Skeletal muscle tissue (tissue), 4 donors: ENCODE measurements around the gene PLEKHG5. TPM values are rescaled to one million over a fixed set of nuclear protein-coding genes. Genes with fewer than 3 reads are reported as not detected.

Experiments
- H3K27ac ChIP-seq: one replicate; pipeline ENCODE4 v1.7.0; 2013; ENCODE audit warnings: mild to moderate bottlenecking, low read depth, low read length, inconsistent platforms
- H3K27me3 ChIP-seq, 3 donors: one replicate each; pipeline ENCODE4 v1.7.0; 2013; ENCODE audit warnings: low read length in 3 of 3; ENCODE audit not compliant: control insufficient read depth in 3 of 3, insufficient read depth in 3 of 3
- H3K36me3 ChIP-seq, 3 donors: one replicate each; pipeline ENCODE4 v1.7.0; 2013; ENCODE audit warnings: low read length in 3 of 3; ENCODE audit not compliant: control insufficient read depth in 3 of 3, insufficient read depth in 3 of 3
- H3K4me1 ChIP-seq, 3 donors: one replicate each; pipeline ENCODE4 v1.7.0; 2013; ENCODE audit warnings: low read length in 3 of 3, mild to moderate bottlenecking in 3 of 3; ENCODE audit not compliant: control insufficient read depth in 3 of 3, insufficient read depth in 3 of 3
- H3K4me3 ChIP-seq, 3 donors: one replicate each; pipeline ENCODE4 v1.7.0; 2013; ENCODE audit warnings: low read length in 3 of 3
- H3K9ac ChIP-seq, 3 donors: one replicate each; pipeline ENCODE4 v1.7.0; 2013; ENCODE audit warnings: low read length in 3 of 3, mild to moderate bottlenecking in 3 of 3, moderate library complexity in 2 of 3, low read depth in 1 of 3
- H3K9me3 ChIP-seq, 3 donors: one replicate each; pipeline ENCODE4 v1.7.0; 2013; ENCODE audit warnings: low read length in 3 of 3; ENCODE audit not compliant: control insufficient read depth in 3 of 3
- total RNA-seq: library from RNA; depleted of rRNA; stranded (reverse); fragments of >200 nt; gene quantifications from one replicate; pipeline ENCODE4 v1.2.3, GENCODE V29; 2014
- donor health status: Osteomylitis.

PLEKHG5 gene
- total RNA-seq, 1 donor from 2014 or later: 8.4 TPM

DNA sequence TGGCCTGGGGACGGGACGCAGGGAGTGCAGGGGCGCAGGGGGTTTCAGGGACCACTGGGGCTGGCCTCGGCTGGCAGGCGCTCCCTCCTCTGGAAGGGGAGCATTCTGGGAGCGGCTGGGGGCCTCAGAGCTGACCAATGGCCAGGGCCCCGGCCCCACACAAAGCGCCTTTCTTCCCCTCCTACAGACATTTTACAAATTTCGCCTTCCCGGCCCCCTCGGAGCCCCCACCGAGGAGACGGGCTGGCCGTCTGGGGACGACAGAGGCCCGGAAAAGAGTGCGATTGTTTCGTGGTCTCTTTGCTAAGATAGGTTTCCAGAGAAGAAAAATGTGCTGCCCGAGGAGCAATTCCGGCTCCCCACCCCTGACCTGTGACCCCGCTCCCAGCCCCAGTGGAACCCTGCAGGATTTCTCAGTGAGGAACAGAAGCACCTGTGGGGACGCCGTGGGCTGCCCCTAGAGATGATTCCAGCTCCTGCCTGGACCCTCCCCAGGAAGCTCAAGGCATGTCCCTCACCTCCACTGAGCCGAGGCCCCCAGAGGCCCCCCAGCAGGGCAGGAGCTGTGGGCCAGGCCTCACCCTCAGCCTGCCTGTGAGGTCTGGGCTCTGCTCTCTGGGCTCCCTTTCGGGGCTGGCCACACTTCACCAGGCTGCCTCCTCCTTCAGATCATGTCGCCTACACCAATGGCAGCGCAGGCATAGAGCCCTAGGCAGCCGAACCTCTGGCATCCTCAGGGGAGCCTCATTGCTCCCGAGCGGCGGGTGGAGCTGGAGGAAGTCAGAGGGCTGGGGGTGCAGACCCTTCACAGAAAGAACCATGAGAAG is 15.0 kb upstream of the PLEKHG5 start:
- H3K27me3 ChIP-seq: peaks cover 0 to 5% (median 5%) of the 10 kb centered on the region in 3 donors
- H3K27ac ChIP-seq: no peak overlapping the region
- no peaks in the 10 kb centered on the region for H3K36me3 ChIP-seq
- H3K9ac ChIP-seq: no peak overlapping the region
- no peaks in the 10 kb centered on the region for H3K9me3 ChIP-seq
- H3K4me3 ChIP-seq: no peak overlapping the region
- peaks cover 23 to 27% (median 24%) of the 10 kb centered on the region in 3 donors for H3K4me1 ChIP-seq

DNA sequence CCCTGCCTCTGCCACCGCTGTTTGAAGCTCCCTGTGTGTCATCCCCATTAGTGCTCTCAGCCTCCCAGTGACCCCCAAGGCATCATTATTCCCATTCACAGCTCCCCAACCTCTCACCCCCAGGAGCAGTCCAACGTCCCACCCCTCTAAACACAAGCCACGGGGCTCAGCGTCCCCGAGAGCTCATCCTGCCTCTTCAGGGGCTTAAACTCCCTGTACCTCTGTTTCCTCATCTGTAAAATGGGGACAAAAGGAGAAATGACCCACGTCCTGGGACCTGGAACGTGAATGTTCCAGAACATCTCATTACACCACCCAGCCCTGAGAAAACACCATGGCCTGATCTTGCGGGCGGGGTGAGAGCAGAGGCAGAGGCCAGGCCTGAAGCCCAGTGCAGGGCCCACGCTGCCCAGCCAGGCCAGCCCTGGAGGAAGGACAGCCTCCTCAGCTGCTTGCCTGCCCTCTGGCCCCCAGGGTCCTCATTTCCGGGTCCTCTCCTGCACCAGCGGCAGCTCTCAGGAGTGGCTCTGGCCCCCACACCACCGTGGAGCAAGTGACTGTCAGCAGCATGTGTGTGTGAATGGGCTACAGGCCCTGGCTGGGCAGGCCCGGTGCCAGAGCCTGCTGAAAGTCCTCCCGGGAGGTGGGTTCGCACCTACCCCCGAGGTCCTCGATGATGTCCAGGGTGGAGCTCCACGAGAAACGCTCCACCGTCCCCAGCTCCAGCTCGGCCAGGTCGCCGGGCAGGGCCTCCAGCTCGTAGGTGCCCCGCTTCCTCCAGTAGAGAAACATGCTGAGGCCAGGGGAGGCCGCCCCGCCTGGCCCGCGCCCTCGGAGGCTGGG is 14.1 kb upstream of the PLEKHG5 start:
- Histone ChIP-seq H3K9me3 (no peaks in the 10 kb centered on the region), H3K4me1 (peaks cover 31 to 33% (median 33%) of the 10 kb centered on the region in 3 donors), H3K36me3 (no peaks in the 10 kb centered on the region), H3K27ac (no peak overlapping the region), H3K4me3 (no peak overlapping the region), H3K27me3 (peaks cover 0 to 12% (median 5%) of the 10 kb centered on the region in 3 donors), H3K9ac (no peak overlapping the region)

GRCh38 chr1:6504887-6505286 is 13.4 kb upstream of the PLEKHG5 start:
- Histone ChIP-seq H3K36me3 (no peaks in the 10 kb centered on the region), H3K4me1 (peaks cover 32 to 35% (median 34%) of the 10 kb centered on the region in 3 donors), H3K27me3 (peaks cover 0 to 13% (median 5%) of the 10 kb centered on the region in 3 donors), H3K4me3 (no peak overlapping the region), H3K9ac (no peak overlapping the region), H3K9me3 (no peaks in the 10 kb centered on the region), H3K27ac (no peak overlapping the region)

DNA sequence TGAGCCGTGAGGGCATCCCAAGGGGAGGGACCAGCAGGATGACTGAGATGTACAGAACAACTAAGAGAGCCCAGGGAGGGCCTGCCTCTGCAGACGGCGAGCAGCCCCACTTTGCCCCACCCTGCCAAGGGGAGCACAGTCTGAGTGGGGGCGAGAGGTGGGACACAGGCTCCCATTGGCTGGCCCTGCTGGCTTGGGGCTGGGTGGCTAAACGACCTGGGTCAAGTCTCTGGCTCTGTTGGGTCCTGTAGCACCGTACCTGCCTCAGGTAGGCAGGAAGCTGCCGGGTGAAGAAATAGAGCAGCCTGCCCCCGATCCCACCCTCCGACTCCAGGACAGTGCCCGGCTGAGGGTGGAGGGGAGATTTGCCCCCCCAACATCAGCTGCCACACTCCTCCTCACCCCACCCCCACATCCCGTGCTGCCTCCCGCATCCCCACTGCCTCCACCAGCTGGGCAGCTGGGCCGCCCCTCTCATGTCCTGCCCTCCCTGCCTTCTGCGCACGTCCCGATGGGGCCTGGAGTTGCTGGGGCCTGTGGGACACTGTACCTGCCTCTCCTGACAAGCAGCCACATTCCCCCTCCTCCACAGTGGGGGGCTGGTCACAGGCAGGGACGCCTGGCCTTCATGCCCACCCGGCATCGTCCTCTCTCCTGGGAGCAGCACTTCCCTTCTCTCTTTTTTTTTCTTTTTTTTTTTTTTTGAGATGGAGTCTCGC is 12.6 kb upstream of the PLEKHG5 start:
- H3K9me3 ChIP-seq: no peaks in the 10 kb centered on the region
- H3K27me3 ChIP-seq: peaks cover 0 to 13% (median 4%) of the 10 kb centered on the region in 3 donors
- no peak overlapping the region for H3K4me3 ChIP-seq
- H3K36me3 ChIP-seq: no peaks in the 10 kb centered on the region
- no peak overlapping the region for H3K9ac ChIP-seq
- peaks cover 34 to 39% (median 35%) of the 10 kb centered on the region in 3 donors for H3K4me1 ChIP-seq
- H3K27ac ChIP-seq: no peak overlapping the region

DNA sequence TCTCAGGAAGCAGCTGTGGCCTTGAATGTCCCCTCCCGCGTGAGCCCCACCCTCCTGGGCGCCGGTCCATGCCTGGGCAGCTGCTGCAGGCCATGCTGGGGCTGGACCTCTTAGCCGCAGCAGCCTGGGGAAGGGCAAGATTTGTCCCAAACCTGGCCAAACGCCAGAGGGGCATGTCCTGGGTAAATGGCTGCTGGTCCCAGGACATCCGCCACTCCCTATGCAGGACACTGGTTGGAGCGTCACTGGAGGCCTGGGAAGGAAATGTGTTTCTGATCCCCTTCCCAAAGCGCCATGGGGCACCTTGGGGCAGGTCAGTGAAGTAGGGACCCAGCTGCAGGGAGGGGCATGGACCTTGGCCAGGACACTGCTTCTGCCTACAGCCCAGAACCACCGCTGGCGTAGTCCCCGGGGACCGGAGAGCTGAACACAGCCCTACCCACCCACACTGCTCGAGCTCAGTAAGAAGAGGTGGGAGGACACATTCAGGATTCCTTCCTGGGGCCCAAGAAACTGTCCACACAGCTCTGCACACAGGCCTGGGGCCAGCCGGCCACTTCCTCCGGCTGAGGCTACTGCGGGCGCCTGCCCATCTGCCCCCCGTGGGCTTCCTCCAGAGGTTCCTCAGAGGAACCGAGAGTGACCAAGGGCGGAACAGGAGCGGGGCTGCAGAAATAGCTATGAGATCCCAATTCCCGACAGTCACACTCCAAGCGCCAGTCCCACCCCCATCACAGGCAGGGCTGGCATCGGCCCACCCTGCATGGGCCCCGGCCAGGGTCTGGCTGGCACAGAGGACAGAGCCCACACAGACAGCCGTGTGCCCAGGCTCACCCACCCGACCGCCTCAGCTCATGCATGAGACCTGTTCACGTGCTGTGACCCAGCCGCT is 10.8 kb upstream of the PLEKHG5 start:
- Histone ChIP-seq H3K9ac (no peak overlapping the region), H3K9me3 (no peaks in the 10 kb centered on the region), H3K36me3 (no peaks in the 10 kb centered on the region), H3K4me3 (no peak overlapping the region), H3K27me3 (peaks cover 3 to 21% (median 11%) of the 10 kb centered on the region in 3 donors), H3K27ac (no peak overlapping the region), H3K4me1 (peaks cover 27 to 37% (median 31%) of the 10 kb centered on the region in 3 donors)

GRCh38 chr1:6501279-6501813 is 9.9 kb upstream of the PLEKHG5 start:
- no peaks in the 10 kb centered on the region for H3K36me3 ChIP-seq
- H3K27ac ChIP-seq: no peak overlapping the region
- H3K27me3 ChIP-seq: peaks cover 3 to 21% (median 16%) of the 10 kb centered on the region in 3 donors
- H3K9me3 ChIP-seq: no peaks in the 10 kb centered on the region
- H3K4me1 ChIP-seq: peaks cover 28 to 41% (median 31%) of the 10 kb centered on the region in 3 donors
- no peak overlapping the region for H3K9ac ChIP-seq
- H3K4me3 ChIP-seq: no peak overlapping the region

DNA sequence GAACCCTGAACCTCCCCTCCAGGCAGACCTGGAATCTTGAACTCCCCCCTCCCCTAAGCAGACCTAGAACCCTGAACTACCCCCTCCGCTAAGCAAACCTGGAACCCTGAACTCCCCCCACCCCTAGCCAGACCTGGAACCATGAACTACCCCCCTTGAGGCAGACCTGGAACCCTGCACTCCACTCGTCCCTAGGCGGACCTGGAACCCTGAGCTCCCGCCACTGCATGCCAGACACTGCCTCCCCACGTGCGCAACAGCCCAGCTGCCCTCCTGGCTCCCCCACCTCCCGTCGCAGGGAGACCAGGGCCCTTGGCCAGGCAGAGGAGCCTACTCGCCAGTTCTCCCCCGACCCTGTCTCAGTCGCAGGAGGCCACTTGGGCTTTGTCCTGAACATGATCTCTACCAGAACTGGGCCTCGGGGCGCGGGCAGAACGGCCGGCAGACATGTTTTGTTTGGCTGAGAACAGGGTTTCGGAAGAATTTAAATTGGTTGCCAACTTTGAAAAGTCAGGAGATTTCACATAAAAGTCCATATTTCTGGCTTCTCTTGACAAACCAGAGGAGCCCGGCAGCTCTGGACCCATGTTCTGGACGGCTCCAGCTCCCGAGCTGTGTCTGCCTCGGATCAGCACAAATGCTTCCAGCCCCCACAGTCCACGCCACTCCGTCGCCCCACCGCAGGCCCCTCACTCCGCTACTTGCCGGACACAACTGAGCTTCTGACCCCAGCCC is 9.2 kb upstream of the PLEKHG5 start:
- no peaks in the 10 kb centered on the region for H3K9me3 ChIP-seq
- no peak overlapping the region for H3K4me3 ChIP-seq
- H3K27me3 ChIP-seq: peaks cover 7 to 28% (median 17%) of the 10 kb centered on the region in 3 donors
- H3K27ac ChIP-seq: no peak overlapping the region
- H3K9ac ChIP-seq: no peak overlapping the region
- H3K36me3 ChIP-seq: no peaks in the 10 kb centered on the region
- H3K4me1 ChIP-seq: peaks cover 28 to 41% (median 31%) of the 10 kb centered on the region in 3 donors

DNA sequence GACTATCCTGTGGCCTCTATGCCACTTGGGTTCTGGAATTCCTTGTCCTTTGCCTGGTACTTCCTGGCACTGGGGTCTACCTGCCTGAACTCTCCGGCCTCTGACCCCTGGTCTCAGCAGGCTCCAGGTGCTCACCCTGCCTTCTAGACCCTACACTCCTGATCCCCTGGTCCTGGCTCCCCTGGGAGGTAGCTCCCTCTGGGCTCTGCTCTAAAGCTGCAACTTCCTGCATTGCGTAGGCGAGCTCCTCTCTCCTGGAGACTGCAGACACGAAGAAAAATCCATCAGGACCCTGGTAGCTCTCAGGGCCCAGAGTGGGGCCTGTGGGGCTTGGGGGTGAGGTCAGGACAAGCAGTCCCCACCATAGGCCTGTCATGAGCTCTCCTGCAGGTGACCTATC is 7.8 kb upstream of the PLEKHG5 start:
- H3K9me3 ChIP-seq: no peaks in the 10 kb centered on the region
- no peak overlapping the region for H3K9ac ChIP-seq
- no peak overlapping the region for H3K27ac ChIP-seq
- H3K4me1 ChIP-seq: peaks cover 28 to 41% (median 31%) of the 10 kb centered on the region in 3 donors
- no peak overlapping the region for H3K4me3 ChIP-seq
- no peaks in the 10 kb centered on the region for H3K36me3 ChIP-seq
- H3K27me3 ChIP-seq: peaks cover 7 to 31% (median 17%) of the 10 kb centered on the region in 3 donors
